GM18502 (cell line): ENCODE data around the gene RFX1.

ENCODE experiments used
- ATAC-seq: cut with Tn5 transposase; IDR thresholded peaks from one replicate; pipeline ENCODE4 v1.9.1; 2021; ENCODE audit warnings: mild to moderate bottlenecking; ENCODE audit not compliant: unreplicated experiment, poor library complexity

RFX1 gene

GRCh38 chr19:13918726-13919411, 87.3 kb downstream of the RFX1 start:
- no peak for ATAC-seq

DNA sequence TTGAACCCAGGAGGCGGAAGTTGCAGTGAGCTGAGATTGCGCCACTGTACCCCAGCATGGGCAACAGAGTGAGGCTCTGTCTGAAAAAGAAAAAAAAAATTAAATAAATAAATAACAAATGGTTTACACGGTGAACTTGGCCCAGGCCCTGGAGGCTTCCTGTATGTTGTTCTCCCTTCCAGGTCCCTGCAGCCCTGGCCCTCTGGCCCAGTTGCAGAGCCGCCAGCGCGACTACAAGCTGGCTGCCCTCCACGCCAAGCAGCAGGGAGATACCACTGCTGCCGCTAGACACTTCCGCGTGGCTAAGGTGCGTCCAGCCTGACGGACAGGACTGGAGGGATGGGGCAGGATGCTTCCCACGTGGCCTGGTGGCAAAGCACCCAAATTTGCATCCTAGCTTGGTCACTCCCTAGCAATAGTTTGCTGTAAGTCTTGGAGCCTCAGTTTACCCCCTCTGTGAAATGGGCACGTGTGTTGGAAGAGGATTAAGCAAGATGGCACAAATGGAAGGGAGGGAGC, 88.2 kb downstream of the RFX1 start:
- no peak for ATAC-seq

DNA sequence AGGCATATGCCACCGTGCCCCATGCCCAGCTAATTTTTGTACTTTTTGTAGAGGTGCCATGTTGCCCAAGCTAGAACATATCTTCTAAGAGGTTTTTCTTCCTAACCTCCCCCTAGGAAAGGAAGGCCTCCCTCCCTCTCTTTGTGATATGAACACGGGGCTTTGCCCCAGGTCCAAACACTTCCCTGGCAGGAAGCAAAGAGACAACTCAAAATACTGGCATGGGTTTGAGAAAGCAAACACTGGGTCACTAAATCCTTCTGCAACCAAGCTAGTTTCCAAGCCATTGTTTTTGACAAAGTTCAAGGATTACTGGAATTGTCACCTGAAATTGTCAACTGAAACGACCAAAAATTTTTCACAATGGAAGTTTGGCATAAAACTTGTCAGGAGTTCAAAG, 91.3 kb downstream of the RFX1 start:
- no peak for ATAC-seq

DNA sequence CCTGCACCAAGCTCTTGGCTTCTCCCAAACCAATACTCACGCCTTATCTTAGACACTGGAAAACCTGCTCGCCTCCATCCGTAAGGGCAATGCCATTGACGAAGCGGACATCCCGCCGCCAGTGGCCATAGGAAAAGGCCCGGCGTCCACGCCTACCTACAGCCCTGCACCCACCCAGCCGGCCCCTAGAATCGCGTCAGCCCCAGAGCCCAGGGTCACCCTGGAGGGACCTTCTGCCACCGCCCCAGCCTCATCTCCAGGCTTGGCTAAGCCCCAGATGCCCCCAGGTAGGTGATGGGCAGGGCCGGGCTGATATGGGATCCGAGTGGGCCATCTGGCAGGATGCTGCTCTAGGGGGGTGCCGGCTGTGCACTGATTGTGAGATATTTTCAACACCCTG, 92.8 kb downstream of the RFX1 start:
- ATAC-seq, result no peak
